ENCODE results near the gene THSD4.
"Not testable (repeated sequence)": the region's sequence is repeated elsewhere in the genome, so short reads cannot be mapped to it uniquely, and the experiment has no call there.

The THSD4 gene

DNA sequence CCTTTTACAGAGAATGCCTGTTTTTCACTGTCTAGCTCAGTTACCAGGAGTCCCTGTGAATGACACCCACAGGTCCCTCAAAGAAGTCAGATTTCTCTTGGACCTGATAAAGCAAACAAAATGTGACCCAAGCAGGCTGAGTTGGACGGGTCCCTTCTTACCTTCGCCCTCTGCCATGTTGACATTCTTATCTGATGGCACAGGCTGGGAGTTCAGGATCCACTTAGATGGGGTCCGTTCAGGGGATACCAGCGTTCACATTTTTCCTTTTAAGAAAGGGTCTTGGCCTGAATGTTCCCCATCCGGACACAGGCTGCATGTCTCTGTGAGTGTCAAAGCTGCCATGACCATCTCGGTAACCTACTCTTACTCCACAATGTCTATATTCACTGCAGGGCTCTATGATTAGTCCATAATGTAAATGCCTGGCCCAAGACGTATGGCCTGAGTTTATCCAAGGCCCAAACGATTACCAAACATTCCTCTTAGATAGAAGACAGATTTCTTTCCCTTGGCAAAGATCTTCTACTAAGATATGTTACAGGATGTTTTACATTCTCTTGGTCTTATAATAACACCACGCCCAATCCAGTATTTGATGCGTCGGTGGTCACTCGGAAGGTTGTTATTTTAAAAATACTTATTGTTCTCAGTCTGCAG, 179.1 kb downstream of the THSD4 start:
- DNase-seq (ENCODE audit: low read depth in 2 of 2) = peak; percentile 86 to 87

DNA sequence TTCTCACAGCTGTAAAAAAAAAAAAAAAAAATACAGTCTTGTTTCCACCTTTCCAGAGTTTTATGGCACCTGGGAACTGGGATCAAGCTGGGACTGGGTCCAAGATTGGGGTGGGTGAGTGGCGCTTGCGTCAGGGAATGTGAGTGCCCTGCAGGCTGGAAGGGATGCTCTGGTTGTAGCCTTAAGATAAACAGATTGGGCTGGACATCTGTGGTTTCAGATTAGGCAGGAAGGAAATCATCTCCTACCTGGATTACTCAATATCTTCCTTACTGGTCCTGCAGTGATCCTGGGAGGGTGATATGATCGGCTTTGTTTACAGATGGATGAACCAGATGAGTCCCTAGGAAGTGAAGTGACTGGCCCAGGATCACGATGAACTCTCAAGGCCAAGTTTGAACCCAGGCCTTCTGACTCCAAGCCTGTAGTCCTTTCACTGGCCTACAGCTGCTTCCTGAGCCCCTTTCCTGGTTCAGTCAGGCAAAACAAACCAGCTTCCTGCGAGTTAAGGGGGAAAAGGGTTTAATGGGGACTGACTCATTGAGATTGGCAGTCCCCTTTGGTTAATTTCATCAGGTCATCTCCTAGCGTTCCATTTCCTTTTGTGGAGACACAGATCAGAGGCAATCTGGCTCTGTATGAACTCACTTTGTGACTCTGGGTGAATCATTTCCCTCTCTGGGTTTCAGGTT, 179.8 kb downstream of the THSD4 start:
- peak; percentile 99 for DNase-seq (ENCODE audit: low read depth in 2 of 2)

DNA sequence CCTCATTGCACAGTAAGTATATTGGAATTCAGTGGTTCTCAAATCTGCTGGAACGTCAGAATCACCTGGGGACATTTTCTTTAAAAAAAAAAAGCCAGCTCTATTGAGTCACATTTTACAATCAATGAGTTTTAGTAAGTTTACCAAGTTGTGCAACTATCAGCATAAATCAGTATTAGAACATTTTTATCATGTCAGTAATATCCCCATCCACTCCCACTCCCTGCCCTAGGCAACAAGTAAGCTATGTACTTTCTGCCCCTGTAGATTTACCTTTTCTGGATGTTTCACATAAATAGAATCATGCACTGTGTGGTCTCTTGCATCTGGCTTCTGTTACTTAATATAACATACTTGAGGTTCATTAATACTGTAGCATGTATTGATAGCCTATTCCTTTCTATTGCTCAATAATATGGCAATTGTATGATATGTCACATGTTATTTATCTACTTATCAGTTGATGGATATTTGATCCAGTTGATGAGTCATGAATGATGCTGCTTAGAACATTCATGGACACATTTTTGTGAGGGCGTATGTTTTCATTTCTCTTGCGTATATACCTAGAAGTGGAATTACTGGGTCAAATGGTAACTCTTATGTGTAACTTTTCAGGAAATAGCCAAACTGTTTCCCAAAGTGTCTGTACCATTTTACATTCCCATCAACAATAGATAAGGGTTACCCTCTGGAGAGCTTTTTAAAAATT, 180.5 kb downstream of the THSD4 start:
- DNase-seq (ENCODE audit: low read depth in 2 of 2) = peak; percentile 66 to 78

DNA sequence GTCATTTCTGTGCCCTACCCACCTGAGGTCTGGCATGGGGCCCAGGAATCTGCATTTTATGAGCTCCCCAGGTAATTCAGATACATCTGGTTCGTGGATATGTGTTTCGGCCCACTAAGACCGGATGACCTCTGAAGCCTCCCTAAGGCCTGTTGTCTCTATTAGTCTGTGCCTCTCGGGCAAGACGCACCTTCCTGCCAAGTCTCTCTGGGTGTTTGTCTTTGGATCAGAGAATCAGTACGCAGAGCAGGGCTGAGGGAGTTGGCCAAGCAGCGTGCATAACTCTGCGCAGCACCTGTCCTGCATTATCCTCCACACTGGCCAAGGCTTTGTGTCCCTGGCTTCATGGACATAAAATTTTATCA, 181.0 kb downstream of the THSD4 start:
- DNase-seq (ENCODE audit: low read depth in 2 of 2) = no peak

DNA sequence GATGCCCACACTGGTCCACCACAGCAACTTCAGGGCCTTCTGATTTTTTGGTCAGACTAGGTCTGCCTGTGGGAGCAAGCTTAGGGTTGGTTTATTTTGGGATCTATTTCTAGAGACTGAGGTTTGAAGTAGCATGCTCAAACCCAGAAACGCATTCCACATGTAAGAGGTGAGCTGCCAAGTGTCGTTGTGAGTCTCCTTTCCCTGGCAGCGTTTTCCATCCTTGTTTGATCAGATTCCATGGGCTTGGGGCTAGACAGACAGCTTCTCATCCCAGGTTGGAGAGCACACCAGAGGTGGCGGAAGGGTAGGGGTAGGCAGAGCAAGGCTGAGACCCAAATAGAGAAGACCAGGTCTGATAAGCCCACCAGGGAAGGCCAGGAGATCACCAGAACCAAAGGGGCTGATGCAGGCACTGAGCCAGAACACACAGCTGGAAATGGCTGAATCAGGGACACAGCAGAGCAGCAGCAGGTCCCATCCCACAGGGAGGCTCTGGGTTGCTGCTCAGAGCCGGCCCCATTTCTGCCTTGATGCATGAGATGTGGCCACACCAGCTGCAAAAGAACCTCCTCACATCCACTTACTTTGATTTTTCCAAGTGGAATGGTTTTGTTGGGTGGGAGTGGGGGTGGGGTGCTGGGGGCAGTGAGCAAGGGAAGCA, 186.8 kb downstream of the THSD4 start:
- DNase-seq (ENCODE audit: low read depth in 2 of 2) = no peak

DNA sequence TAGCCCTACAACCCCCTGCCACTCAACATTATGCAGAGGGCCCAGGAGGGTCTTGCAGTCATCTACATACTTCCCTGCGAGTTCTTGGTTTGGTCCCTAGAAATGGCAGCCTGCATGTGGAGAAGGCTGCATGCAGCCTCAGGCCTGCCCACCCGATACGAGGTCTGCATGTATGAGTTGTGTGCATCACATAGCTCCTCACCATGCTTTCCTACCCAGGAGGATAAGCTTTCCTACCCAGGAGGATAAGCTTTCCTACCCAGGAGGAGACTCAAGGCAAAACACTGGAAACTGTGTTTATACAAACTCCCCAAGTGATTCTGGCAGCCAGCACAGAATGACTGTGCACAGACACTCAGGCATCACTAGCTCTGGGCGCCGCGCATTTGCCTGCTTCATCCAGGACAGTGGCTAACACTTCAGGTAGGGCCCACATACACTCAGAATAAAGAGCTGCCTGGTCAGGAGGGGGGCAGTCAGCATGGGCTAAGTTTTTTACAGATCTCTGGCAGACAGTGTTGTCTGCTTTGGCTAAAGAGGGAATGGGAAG, 187.7 kb downstream of the THSD4 start:
- no peak for DNase-seq (ENCODE audit: low read depth in 2 of 2)

DNA sequence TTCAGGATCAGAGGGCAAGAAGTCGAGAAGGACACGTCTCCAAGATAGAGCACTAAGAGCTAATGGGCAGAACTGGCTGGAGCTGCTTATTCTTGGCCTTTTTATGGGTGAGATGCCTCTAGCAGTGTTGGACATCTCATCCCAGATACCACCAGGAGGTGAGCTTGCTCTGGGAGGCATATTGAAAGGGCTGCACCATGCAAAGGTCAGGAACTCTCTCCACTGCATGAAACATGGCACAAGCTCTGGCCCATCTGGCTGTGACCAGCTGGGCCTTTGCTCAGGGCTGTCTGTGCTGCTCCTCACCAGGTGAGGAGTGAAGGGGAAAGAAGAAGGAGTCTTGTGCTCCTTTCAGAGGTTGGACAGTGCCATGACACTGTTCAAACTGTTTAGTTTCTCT, 188.7 kb downstream of the THSD4 start:
- no peak for DNase-seq (ENCODE audit: low read depth in 2 of 2)

DNA sequence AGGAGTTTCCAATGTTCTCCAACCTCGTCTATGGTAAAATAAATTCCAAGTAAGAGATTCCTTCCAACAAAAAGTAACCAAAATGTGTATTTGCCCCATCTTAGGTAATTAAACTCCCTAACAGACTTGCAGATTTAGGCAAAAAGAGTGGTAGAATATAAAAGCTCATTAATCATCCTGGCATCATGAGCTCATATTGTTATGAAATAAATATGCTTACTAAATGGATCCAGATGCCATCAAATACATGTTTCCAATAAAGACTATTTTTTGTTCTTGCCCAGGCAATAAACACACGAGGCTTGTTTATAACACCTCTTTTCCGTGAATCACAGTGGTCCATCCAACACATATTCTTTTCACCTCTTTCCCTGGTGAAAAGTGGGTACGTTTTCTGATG, 189.4 kb downstream of the THSD4 start:
- no peak for DNase-seq (ENCODE audit: low read depth in 2 of 2)

DNA sequence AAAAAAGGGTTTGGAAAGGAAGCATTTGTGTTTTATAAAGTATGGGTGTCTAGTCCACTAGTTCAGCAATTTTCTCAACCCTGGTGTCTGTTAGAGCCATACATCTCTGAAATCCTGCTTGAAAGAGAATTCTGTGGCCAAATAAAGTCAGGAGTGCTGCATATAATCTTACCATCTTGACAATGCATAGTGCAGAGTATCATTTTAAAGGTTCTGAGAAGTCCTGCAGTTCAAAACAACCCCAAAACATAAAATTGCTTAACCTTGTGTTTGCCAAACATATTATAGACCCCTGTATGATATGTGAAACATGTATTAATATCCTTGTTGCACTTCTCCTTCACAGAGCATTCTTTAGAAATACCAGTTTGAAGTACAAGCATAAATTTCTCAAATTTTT, 191.3 kb downstream of the THSD4 start:
- DNase-seq (ENCODE audit: low read depth in 2 of 2) = no peak

DNA sequence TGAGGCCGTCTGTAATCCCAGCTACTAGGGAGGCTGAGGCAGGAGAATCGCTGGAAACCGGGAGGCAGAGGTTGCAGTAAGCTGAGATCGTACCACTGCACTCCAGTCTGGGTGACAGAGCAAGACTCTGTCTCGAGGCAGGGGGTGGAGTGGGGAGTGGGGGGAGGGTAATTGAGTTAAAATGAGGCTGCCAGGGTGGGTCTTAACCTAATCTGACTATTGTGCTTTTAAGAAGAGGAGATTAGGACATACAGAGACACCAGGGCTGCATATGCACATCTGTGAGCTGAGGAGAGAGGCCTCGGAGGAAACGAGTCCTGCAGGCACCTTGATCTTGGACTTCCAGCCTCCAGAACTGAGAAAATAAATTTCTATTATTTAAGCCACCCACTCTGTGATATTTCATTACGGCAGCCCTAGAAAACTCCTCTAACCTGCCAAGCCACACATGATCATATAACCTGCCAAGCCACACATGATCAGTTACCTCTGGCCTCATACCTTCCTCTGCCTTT, 197.0 kb downstream of the THSD4 start:
- DNase-seq (ENCODE audit: low read depth in 2 of 2) = no peak

DNA sequence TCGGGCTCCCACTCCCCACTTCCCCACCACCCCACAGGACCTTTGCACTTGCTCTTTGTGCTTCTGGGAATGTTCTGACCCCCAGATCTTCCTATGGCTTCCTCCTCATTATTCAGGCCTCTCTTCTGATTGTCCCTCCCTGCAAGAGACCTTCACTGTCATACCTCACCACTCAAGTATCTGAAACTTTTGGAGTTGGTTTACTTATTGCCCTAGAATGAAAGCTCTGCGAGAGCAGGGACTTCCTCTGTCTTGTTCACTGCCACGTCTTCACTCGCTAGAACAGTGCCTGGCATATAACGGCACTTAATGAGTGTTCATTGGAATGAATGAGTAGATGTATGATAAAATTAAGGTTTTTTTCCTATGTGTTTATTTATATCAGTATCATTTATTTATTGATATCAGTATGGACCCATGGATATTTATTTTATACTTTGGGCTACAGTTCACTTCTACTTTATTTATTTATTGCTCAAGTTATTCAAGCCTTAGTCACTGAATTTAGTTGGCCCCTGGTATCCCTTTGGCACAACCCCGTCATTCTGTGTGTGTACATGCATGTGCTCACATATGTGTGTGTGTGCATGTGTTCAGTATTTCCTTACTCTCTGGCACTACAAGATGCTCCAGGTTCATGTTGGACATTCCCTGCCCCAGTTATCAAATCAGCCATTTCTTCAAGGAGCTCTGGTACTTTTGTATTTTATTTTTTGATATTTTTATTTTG, 197.6 kb downstream of the THSD4 start:
- DNase-seq (ENCODE audit: low read depth in 2 of 2) = no peak

DNA sequence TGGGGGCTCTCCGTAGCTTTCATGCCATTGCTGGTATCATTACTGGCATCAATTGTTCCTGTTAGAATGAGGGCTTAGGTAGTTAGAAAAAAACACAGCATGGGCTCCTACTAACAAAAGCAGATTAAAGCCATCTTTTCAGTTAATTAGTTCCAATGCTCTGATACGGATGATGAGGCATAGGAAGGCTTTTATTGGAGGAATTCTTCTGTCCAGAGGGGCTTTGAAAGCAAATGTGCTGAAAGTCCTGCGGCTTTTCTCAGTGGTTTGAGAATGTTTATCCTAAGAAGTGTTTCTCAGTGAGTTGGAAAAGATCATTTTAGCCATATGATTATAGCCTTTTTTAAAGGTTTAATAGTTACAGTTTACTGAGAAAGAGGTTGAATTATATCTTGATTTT, 198.5 kb downstream of the THSD4 start:
- DNase-seq (ENCODE audit: low read depth in 2 of 2) = no peak

DNA sequence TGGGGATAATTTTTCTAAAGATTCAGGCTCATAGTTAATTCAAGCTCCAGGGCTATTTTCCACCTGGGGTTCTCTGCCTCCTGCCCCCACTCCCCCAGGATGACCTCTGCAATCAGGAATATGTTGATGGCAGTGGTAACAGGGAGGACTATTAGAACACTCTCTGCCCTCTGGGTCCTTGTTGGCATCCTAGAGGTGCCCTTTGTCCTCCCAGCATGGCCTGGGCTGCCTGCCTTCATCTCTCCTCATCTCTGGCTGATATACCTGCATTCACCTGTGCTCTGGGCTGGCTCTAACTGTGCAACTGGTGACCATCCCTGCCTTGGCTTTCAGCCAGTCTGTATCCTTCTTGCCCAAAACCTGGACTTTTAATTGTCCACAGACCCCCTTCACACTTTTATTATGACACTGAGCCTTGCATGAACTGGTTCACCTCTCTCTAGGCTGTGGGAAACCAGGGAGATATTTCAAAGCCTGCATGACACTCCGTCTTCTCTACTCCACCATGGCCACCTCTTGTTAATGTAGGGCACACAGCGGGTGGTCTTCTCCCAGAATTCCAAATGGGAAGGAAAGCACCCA, 199.8 kb downstream of the THSD4 start:
- DNase-seq (ENCODE audit: low read depth in 2 of 2) = no peak

DNA sequence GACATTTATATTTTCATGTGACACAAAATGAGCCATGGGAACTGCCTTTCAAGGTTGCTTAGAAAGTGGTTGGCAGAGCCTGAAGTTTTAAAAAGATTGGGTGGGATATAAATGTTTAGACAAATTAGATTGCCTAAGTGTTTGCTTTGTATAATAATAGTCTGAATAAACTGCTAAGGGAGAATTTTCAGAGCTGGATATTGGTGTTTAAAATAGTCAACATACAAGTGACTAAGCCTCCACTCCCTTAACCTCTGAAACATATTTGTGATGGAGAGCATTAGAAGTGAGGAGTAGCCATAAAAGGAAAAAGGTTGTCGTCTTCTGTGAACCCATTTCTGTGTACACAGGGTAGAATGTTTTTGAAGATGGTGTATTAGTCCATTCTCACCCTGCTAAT, 201.6 kb downstream of the THSD4 start:
- no peak for DNase-seq (ENCODE audit: low read depth in 2 of 2)

DNA sequence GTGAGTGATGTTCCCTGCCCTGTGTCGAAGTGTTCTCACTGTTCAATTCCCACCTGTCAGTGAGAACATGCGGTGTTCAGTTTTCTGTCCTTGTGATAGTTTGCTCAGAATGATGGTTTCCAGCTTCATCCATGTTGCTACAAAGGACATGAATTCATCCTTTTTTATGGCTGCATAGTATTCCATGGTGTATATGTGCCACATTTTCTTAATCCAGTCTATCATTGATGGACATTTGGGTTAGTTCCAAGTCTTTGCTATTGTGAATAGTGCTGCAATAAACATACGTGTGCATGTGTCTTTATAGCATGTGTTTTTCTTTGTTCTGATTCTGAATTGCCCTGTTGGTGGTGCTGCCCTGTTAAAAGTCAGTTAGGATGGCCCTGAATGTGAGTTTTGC, 204.2 kb downstream of the THSD4 start:
- DNase-seq (ENCODE audit: low read depth in 2 of 2) = not testable (repeated sequence)

DNA sequence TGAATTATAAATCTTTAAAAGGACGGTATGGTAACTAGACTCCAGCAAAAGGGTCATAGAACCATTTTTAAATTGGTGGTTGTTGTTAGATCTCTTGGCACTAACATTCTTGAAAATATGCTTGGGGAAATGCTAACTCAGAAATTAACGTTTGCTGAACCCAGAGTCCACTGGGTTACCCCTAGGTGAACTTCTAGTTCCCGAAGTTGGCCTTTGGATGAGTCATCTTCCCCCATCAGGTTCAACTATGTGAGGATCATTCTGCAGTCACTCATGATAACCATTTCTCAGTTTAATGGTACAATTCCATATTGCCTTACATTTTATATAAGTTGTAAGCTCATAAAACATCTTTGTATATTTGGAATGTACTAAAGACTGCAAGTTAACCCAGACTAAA, 204.7 kb downstream of the THSD4 start:
- DNase-seq (ENCODE audit: low read depth in 2 of 2) = no peak

DNA sequence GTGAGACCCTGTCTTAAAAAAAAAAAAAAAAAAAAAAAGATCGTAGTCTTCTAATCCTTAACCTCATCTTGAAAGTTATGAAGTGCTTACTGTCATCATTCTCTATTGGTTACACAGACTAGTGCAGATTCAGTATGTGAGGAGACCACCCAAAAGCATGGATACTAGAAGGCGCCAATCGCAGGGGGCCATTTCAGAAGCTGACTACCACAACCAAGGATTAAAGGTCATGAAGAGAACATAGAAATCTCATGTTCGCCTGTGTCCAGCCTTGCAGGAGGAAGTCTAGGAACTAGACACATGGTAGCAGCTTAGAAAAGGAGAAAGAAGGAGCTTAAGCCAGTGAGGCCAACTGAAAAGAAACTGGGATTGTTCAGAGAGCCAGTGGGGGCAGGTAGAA, 207.8 kb downstream of the THSD4 start:
- DNase-seq (ENCODE audit: low read depth in 2 of 2) = no peak

DNA sequence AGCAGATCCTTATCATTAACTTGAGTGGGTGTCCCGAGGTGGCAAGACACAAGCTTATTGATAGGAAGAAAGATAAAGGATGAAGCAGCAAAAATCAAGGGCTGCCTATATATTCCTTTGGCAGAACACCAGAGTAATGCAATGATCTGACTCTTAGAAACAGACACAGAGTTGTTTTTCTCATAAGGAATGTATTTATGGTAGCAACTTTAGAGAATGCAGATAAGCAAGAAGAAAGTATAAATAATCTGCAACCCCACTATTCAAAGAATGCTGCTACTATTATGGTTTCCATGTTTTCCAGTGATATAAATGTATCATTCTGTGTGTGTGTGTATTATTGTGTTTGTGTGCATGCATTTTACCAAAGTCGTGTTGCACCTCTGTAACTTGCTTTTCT, 208.3 kb downstream of the THSD4 start:
- DNase-seq (ENCODE audit: low read depth in 2 of 2) = no peak

DNA sequence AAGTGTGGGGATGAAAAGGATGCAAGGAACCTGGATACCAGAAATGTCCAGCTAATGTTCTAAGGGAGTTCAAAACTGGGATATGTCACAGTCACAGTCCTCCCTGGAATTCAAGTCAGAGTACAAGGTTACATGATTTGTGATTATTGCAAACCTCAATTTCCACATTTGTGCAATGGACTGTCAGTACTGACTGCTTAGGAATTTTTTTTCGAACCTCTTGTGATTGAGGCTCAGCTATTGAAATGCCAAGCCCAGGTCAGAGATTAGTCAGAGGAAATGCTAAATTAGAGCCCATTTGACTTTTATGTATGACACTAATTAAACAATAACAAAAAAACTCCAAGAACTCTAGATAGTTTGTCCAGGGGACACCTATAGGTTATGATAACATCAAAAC, 210.2 kb downstream of the THSD4 start:
- no peak for DNase-seq (ENCODE audit: low read depth in 2 of 2)

DNA sequence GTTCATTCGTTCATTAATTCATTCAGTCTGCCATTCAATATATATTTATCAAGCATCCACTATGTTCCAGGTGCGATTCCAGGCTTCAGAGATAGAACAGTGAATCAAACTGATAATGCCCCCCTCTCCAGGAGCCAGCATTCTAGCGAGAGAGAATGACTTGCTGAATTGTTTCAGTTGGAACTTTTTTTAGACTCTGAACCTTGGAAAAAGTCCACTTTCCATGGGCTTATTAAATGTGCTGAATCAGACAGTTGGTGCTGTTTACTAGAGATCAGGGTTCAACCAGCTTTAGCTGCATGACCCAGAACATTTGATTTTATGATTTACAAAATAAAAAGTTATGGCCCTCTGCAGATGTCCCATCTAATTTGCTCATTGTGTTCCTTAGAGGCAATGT, 213.2 kb downstream of the THSD4 start:
- no peak for DNase-seq (ENCODE audit: low read depth in 2 of 2)

DNA sequence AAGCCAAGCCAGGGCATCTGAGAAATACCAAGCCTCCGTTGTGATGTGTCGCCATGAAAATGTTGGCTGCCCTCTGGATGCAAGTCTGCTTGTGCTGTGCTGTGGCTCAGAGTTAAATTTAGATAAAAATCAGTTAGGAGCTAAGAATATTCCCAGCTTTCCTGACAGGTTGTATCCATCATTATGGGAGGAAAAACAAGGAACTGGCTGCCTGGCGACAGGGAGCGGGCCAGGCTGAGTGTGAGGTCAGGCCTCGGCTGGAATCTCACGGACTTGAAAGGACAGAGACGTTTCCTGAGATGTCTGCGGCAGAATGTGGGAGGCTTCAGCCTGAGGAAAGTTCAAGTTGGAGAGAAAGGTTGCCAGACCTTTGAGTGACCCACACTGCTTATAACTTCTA, 213.8 kb downstream of the THSD4 start:
- no peak for DNase-seq (ENCODE audit: low read depth in 2 of 2)
